Astrocyte (in vitro differentiated cells and primary cell): ENCODE data around the gene NRG3. TPM values are rescaled to one million over a fixed set of nuclear protein-coding genes. Genes with fewer than 3 reads are reported as not detected.

Experiments used
- DNase-seq: peaks from one replicate; pipeline ENCODE4 v3.0.0-alpha.2; 2010; ENCODE audit warnings: low read depth
- FAIRE-seq: peaks from 2 replicates; lab custom pipeline; 2011; peaks lifted over from hg19 to GRCh38; lab: Jason Lieb, UNC
- H2AFZ ChIP-seq: 2 replicates; pipeline ENCODE4 v1.6.0; 2012; ENCODE audit warnings: low read depth, low read length, inconsistent platforms
- H3K27ac ChIP-seq: 2 replicates; pipeline ENCODE4 v1.5.1; 2011; ENCODE audit warnings: low read depth, low read length, inconsistent platforms
- H3K27me3 ChIP-seq: 2 replicates; pipeline ENCODE4 v1.6.0; 2011; ENCODE audit warnings: low read length, inconsistent platforms; ENCODE audit not compliant: insufficient read depth
- H3K36me3 ChIP-seq: 2 replicates; pipeline ENCODE4 v1.5.1; 2011; ENCODE audit warnings: low read length, inconsistent platforms; ENCODE audit not compliant: insufficient read depth
- H3K4me1 ChIP-seq: 2 replicates; pipeline ENCODE4 v1.5.1; 2011; ENCODE audit warnings: low read length, inconsistent platforms; ENCODE audit not compliant: insufficient read depth
- H3K4me2 ChIP-seq: 2 replicates; pipeline ENCODE4 v1.6.0; 2012; ENCODE audit warnings: low read length, inconsistent platforms
- H3K4me3 ChIP-seq: 2 replicates; pipeline ENCODE4 v1.5.1; 2011; ENCODE audit warnings: low read depth, mild to moderate bottlenecking, low read length, inconsistent platforms; ENCODE audit not compliant: insufficient read depth
- H3K79me2 ChIP-seq: 2 replicates; pipeline ENCODE4 v1.6.0; 2012; ENCODE audit warnings: mild to moderate bottlenecking, low read length, inconsistent platforms; ENCODE audit not compliant: insufficient read depth
- H3K9ac ChIP-seq: 2 replicates; pipeline ENCODE4 v1.6.0; 2012; ENCODE audit warnings: mild to moderate bottlenecking, low read length, inconsistent platforms
- H3K9me3 ChIP-seq: 2 replicates; pipeline ENCODE4 v1.5.1; 2012; ENCODE audit warnings: low read depth, mild to moderate bottlenecking, low read length, inconsistent platforms; ENCODE audit not compliant: insufficient read depth
- H4K20me1 ChIP-seq: 2 replicates; pipeline ENCODE4 v1.6.0; 2012; ENCODE audit warnings: low read length, inconsistent platforms; ENCODE audit not compliant: insufficient read depth
- H3K27ac Mint-ChIP-seq: one replicate; pipeline ENCODE4 v1.8.0; 2021; ENCODE audit warnings: mild to moderate bottlenecking, mixed read lengths; ENCODE audit not compliant: unreplicated experiment
- H3K27me3 Mint-ChIP-seq: one replicate; pipeline ENCODE4 v1.8.0; 2021; ENCODE audit warnings: low read depth, mixed read lengths; ENCODE audit not compliant: unreplicated experiment
- H3K36me3 Mint-ChIP-seq: one replicate; pipeline ENCODE4 v1.8.0; 2021; ENCODE audit warnings: low read depth, mixed read lengths; ENCODE audit not compliant: unreplicated experiment
- H3K4me1 Mint-ChIP-seq: one replicate; pipeline ENCODE4 v1.8.0; 2021; ENCODE audit warnings: low read depth, mixed read lengths; ENCODE audit not compliant: unreplicated experiment
- H3K4me3 Mint-ChIP-seq: one replicate; pipeline ENCODE4 v1.8.0; 2021; ENCODE audit warnings: mild to moderate bottlenecking, moderate library complexity, mixed read lengths; ENCODE audit not compliant: unreplicated experiment
- H3K9me3 Mint-ChIP-seq: one replicate; pipeline ENCODE4 v1.8.0; 2021; ENCODE audit warnings: mild to moderate bottlenecking, mixed read lengths; ENCODE audit not compliant: unreplicated experiment
- EZH2 ChIP-seq: IDR thresholded peaks from 2 replicates; pipeline ENCODE4 v1.6.1; 2012; ENCODE audit warnings: mild to moderate bottlenecking, low read length, inconsistent platforms; ENCODE audit not compliant: insufficient read depth
- total RNA-seq: library from RNA; stranded (reverse); gene quantifications from 2 replicates; pipeline ENCODE4 v1.2.1, GENCODE V29; 2021
- TF ChIP-seq, protein P1 (sequence below): IDR thresholded peaks from 2 replicates; pipeline ENCODE4 v1.5.1; 2011; ENCODE audit warnings: low read depth, mild to moderate bottlenecking, inconsistent platforms, low read length, moderate library complexity; ENCODE audit not compliant: insufficient read depth

The NRG3 gene
- total RNA-seq, 1 donor from 2014 or later, result 2.1 TPM

GRCh38 chr10:82294874-82295378, 419.9 kb downstream of the NRG3 start:
- no peaks in the 10 kb centered on the region for H3K27me3 ChIP-seq
- no peak overlapping the region for H3K4me2 ChIP-seq
- H3K79me2 ChIP-seq, result no peaks in the 10 kb centered on the region
- no peaks in the 10 kb centered on the region for H3K4me1 ChIP-seq
- no peaks in the 10 kb centered on the region for H3K9me3 ChIP-seq
- FAIRE-seq, result no peak
- TF ChIP-seq, protein P1, sequence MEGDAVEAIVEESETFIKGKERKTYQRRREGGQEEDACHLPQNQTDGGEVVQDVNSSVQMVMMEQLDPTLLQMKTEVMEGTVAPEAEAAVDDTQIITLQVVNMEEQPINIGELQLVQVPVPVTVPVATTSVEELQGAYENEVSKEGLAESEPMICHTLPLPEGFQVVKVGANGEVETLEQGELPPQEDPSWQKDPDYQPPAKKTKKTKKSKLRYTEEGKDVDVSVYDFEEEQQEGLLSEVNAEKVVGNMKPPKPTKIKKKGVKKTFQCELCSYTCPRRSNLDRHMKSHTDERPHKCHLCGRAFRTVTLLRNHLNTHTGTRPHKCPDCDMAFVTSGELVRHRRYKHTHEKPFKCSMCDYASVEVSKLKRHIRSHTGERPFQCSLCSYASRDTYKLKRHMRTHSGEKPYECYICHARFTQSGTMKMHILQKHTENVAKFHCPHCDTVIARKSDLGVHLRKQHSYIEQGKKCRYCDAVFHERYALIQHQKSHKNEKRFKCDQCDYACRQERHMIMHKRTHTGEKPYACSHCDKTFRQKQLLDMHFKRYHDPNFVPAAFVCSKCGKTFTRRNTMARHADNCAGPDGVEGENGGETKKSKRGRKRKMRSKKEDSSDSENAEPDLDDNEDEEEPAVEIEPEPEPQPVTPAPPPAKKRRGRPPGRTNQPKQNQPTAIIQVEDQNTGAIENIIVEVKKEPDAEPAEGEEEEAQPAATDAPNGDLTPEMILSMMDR, result no peak
- no peak for TF ChIP-seq EZH2
- DNase-seq, result no peak
- no peak overlapping the region for H3K9ac ChIP-seq
- no peaks in the 10 kb centered on the region for H4K20me1 ChIP-seq
- no peak overlapping the region for H3K27ac ChIP-seq
- no peak overlapping the region for H3K4me3 ChIP-seq
- Mint-ChIP-seq H3K4me3 (no peak overlapping the region), H3K36me3 (no peaks in the 10 kb centered on the region), H3K27ac (no peak overlapping the region), H3K9me3 (no peaks in the 10 kb centered on the region), H3K4me1 (no peaks in the 10 kb centered on the region), H3K27me3 (no peaks in the 10 kb centered on the region)
- H2AFZ ChIP-seq, result no peak overlapping the region
- H3K36me3 ChIP-seq, result no peaks in the 10 kb centered on the region

- H3K36me3 Mint-ChIP-seq, result no peaks in the 10 kb centered on the region
- no peaks in the 10 kb centered on the region for H3K27me3 Mint-ChIP-seq
- H3K27ac ChIP-seq, result no peak overlapping the region
- H3K36me3 ChIP-seq, result no peaks in the 10 kb centered on the region
- no peaks in the 10 kb centered on the region for H3K9me3 ChIP-seq
- TF ChIP-seq, protein P1, result no peak
- no peak for TF ChIP-seq EZH2
- no peak overlapping the region for H3K4me3 ChIP-seq
- H3K9me3 Mint-ChIP-seq, result no peaks in the 10 kb centered on the region
- no peak overlapping the region for H2AFZ ChIP-seq
- H3K27me3 ChIP-seq, result no peaks in the 10 kb centered on the region
- H3K79me2 ChIP-seq, result no peaks in the 10 kb centered on the region
- no peak overlapping the region for H3K4me2 ChIP-seq
- FAIRE-seq, result no peak
- H3K4me3 Mint-ChIP-seq, result no peak overlapping the region
- H3K4me1 Mint-ChIP-seq, result peaks cover 6% of the 10 kb centered on the region
- H3K27ac Mint-ChIP-seq, result no peak overlapping the region
- H4K20me1 ChIP-seq, result no peaks in the 10 kb centered on the region
- no peak for DNase-seq
- no peaks in the 10 kb centered on the region for H3K4me1 ChIP-seq
- no peak overlapping the region for H3K9ac ChIP-seq
These were observed 433.6 kb downstream of the NRG3 start for GRCh38 chr10:82308641-82309040.

DNA sequence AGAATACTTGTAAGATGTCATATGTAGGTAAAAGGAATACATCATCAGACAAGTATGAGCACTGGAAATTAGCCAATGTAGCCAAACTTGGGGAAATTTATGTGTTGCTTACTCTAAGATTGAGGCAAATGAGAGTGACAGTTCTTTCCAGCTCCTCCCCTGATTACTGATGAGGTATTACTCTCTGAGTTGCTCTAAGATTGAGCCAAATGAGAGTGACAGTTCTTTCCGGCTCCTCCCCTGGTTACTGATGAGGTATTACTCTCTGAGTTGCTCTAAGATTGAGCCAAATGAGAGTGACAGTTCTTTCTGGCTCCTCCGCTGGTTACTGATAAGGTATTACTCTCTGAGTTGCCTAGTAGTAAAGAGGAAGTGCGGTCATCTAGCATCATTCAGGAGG, 435.8 kb downstream of the NRG3 start:
- H4K20me1 ChIP-seq, result no peaks in the 10 kb centered on the region
- H3K9ac ChIP-seq, result no peak overlapping the region
- H3K36me3 ChIP-seq, result no peaks in the 10 kb centered on the region
- no peak overlapping the region for H3K27ac ChIP-seq
- Mint-ChIP-seq H3K4me1 (peaks cover 6% of the 10 kb centered on the region), H3K27me3 (no peaks in the 10 kb centered on the region), H3K36me3 (no peaks in the 10 kb centered on the region), H3K4me3 (no peak overlapping the region), H3K27ac (no peak overlapping the region), H3K9me3 (no peaks in the 10 kb centered on the region)
- FAIRE-seq (no peak), DNase-seq (no peak)
- H3K4me3 ChIP-seq, result no peak overlapping the region
- no peaks in the 10 kb centered on the region for H3K9me3 ChIP-seq
- TF ChIP-seq, protein P1, result no peak
- TF ChIP-seq EZH2, result no peak
- H3K4me2 ChIP-seq, result no peak overlapping the region
- no peak overlapping the region for H2AFZ ChIP-seq
- no peaks in the 10 kb centered on the region for H3K4me1 ChIP-seq
- no peaks in the 10 kb centered on the region for H3K27me3 ChIP-seq
- no peaks in the 10 kb centered on the region for H3K79me2 ChIP-seq
